ELR (cell line): ENCODE results near the gene RFWD3.

ENCODE experiments used
- DNase-seq: peaks from one replicate; pipeline ENCODE4 v3.0.0-alpha.2; 2015; ENCODE audit warnings: low read depth

The RFWD3 gene

GRCh38 chr16:74622005-74622404 is 44.7 kb downstream of the RFWD3 start:
- DNase-seq, result no peak

DNA sequence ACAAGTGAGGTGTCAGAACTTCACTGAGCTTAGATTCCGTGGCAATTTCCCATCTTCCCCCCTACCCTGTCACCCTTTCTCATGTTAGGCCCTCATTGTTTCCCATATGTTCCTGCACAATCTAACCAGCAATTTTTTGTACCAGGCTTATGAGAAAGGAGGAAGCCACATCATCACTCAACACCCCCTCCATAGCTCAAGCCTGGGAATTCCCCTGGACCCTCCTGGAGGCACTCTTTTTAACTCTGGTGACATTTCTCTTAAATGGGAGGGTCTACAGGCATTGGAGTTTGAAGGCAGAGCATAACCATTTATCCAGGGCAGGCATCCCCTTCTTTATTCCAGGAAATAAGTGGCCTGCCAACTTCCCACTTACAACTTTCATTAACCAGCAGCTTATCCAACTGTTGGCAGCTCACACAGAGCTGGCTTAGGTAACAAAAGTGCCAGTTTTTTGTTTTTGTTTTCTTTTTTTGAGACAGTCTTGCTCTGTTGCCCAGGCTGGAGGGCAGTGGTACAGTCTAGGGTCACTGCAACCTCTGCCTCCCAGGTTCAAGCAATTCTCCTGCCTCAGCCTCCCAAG is 49.4 kb downstream of the RFWD3 start:
- no peak for DNase-seq

DNA sequence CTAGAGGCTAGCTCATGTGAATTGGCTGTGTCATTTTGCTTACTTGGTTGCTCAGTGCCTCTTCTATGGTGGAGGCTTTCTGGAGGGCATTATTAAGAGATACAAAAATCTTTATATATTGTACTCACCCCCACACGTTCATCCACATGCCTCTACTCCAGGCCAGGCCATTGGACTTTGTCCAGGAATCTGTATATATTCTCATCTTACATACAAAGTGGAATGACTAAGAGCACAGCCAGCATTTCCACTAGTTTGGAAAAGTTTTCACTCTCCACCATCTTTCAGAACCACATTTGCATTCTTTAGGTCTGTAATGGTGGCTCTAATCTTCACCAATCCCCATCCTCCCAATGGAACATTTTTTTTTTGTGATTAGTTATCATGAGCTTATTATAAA is 55.0 kb downstream of the RFWD3 start:
- DNase-seq, result peak; percentile 48

DNA sequence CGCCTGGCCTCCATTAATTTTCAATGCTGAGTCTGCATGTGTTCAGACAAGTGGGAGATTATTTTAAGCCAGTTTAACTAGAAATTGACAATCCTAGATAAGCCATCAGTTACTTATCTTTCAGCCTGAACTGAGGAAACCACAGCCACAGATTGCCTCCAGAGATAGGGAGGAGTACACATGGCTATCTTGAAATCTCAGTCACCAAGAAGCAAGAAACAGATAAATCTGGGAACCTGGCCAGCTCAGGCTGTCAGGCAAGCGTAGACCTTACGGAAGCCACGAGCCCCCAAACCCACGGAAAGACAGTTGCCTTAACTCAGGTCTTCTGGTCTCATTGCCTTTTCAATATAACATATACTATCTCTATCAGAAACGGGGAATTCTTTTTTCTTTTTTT is 57.7 kb downstream of the RFWD3 start:
- no peak for DNase-seq

GRCh38 chr16:74608381-74608780 is 58.3 kb downstream of the RFWD3 start:
- no peak for DNase-seq

DNA sequence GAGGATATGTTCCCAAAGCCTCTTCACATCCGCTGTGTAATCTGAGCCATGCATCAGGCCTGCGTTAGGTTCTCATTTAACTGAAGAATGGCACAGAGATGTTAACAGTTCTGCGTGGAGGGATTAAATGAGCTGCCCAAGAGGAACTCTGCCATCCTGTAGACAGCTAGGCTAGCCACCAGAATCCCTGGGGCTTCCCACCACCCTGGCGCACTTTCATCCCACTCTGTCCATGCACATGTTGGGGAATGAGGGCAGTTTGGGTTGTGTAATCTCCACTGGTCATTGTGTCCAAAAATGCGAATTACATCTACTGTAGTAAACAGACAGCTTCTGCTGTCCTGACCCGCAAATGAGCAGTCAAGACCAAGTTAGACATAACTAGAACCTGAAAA is 58.7 kb downstream of the RFWD3 start:
- peak; percentile 53 for DNase-seq

GRCh38 chr16:74607310-74607961 is 59.2 kb downstream of the RFWD3 start:
- no peak for DNase-seq

DNA sequence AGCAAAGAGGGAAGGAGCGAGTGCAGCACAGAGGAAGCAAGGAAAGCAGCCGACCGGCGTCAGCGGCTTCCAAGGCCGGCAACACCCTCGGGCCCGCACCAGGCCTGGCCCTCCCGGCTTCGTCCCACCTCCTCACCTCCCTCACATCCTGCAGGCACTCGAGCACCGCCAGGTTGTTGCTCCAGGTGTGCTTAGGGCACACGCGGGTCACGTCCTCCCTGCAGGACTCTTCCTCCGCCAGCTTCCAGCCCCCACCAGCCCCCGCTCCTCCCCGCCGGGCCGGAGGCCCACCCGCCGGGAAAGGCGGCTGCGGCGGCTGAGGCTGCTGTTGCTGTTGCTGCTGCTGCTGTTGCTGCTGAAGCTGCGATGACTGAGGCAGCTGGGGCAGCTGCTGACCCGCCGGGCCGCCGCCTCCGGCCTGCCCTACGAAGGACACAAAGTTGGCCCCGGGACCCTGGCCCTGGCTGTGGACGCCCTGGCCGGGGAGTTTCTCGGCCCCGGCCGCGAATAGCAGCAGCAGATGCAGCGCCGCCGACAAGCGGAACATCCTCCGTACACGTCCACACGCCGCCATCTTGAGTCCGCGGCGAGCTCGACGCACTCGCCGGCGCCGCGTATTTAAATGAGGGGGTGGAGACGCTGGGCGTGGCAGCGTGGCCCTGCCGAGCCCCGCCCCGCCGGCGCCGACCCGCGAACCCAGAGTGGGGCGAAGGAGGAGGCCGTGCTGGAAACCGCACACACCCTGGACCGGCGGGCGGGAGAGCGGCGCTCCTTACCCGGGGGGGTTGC is 60.0 kb downstream of the RFWD3 start, which contains the start of gene GLG1:
GLG1 (minus strand) TSS at position 594 of the 789 bp plus-strand sequence; CDS start at position 574, 20 bp downstream.
- DNase-seq, result peak; percentile 93

- peak; percentile 53 for DNase-seq
These were observed 60.7 kb downstream of the RFWD3 start for GRCh38 chr16:74605746-74606520.

- DNase-seq, result no peak
These were observed 61.3 kb downstream of the RFWD3 start for GRCh38 chr16:74605332-74605731.

- peak; percentile 70 for DNase-seq
These were observed 62.8 kb downstream of the RFWD3 start for GRCh38 chr16:74603848-74604247.

DNA sequence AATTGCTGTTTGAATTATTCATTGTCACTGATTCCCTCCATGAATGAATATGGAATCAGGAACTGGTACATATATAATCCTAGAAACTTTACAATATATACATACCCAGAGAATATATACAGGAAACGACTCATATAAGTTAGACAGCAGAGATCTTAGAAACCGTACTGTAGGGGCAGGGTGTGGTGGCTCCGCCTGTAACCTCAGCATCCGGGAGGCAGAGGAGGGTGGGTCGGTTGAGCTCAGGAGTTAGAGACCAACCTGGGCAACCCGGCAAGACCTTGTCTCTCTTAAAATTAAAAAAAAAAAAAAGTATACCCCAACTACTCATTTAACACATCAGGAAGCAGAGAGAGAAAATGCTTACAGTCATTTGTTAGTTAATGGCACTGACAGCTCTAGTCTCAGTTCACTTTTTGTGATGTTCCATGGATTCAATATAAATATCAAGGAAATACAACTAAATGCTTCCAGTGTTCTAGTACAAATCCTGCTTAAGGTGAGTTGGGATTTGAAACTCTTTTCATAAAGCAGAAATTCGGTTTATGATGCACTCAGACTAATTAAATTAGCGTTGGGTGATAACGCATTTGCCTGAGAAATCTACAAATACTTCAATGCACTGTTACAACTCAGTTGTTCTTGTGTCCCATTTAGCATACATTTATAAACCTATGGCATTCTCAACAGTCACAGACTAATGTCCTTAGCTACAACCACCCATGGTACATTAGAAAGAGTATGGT is 65.4 kb downstream of the RFWD3 start:
- peak; percentile 70 for DNase-seq

DNA sequence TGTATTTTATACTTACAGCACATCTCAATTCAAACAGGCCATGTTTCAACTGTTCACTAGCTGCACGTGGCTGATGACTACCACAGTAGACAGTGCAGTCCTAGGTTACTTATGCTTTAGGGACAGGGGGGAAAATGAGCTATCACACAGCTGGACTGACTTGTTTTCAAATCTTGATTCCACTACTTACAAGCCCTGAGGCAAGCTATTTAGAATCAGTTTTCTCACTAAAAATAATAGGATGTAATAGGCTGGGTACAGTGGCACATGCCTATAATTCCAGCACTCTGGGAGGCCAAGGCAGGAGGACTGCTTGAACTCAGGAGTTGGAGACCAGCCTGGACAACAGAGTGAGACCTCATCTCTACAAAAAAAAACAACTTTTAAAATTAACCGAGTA is 70.1 kb downstream of the RFWD3 start:
- DNase-seq, result no peak

- no peak for DNase-seq
These were observed 73.8 kb downstream of the RFWD3 start for GRCh38 chr16:74592847-74593246.

GRCh38 chr16:74591876-74592650 is 74.6 kb downstream of the RFWD3 start:
- DNase-seq, result no peak

DNA sequence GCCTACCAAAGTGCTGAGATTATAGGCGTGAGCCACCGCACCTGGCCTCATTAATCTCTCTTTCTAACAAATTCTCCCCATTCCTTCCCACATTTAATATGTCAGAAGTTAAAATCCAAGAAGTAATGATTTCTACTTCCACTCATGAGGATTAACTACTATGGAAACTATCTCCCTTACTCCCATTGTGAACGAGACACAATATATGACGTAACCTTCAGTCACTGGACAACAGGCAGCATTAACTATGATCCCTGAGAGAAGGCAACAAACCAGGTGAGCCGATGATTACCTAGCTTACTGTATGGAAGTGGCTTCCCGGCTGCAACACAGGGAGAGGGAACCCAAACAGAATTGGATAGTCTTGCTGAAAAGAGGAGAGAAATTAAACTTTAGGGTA is 79.7 kb downstream of the RFWD3 start:
- no peak for DNase-seq

DNA sequence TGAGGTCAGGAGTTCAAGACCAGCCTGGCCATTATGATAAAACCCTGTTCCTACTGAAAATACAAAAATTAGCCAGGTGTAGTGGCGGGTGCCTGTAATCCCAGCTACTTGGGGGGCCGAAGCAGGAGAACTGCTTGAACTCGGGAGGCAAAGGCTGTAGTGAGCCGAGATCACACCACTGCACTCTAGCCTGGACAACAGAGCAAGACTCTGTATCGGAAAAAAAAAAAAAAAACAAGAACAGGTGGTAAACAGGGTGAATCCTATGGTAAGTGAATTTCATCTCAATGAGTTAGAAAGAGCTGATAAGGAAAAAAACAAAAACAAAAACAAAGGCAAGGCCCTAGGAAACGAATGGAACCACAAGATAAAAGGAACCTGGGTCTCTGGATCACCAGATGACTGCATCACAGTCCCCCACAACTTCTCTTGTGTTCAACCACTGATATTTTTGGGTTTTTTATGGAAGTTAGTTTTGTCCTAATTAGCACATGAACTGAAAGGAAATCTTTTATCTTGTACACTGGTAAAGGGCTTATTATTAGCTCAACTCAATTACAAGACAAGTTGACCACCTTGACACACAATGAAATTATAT is 80.7 kb downstream of the RFWD3 start:
- DNase-seq, result no peak

DNA sequence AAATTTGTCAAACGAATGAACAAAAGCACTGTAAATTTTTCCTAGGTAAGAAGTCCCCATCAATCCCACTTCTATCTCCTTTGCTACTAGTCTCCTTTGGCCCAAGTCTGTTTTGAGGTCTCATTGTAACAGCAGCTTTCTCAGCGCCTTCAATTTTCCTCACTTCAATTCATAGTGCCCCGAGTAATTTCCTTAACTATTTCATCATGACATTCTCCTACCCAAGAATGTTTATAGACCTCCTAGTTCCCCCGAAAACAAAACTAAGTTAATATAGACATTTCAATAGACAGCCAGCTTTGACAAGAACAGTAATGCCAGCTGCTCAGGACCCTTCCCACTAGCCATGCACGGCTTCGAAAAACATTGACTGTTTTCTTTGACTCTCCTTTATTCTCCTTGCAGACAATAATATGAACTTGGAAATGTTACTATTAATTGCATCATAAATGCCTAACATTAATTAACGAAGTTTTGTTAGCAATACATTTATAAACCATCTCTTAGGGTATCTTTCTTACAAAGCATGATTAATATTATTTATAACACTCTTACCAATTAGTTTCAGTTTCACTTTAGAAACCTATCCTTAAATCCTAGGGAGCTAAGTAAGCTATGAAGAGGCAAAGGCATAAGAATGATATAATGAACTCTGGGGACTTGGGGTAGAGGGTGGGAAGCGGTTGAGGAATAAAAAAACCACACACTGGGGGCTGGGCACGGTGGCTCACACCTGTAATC is 82.6 kb downstream of the RFWD3 start:
- DNase-seq, result no peak

DNA sequence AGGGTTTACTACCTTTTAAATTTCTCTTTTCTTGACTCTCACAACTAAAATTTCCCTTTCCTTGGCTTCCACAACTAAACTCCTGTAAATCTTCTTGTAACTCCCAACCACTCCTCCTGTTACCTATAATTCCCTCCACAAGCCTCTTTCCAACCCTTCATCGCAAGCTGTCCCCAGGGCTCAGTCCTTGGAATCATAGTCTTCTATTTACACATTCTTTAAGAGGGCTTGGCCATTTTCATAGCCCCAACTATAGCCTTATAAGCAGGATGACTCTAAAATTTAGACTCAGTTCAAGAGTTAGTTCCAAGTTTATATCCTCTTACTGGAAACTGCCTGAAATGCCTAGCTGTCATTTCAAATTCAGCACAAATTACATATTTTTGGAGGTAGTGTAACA is 83.7 kb downstream of the RFWD3 start:
- DNase-seq, result no peak

- no peak for DNase-seq
These were observed 85.8 kb downstream of the RFWD3 start for GRCh38 chr16:74580833-74581232.
